Hematopoietic multipotent progenitor cell (in vitro differentiated cells): ENCODE data around the gene DDX52. TPM values are rescaled to one million over a fixed set of nuclear protein-coding genes. Genes with fewer than 3 reads are reported as not detected.
"Not testable (repeated sequence)": the region's sequence is repeated elsewhere in the genome, so short reads cannot be mapped to it uniquely, and the experiment has no call there.

Experiments used
- DNase-seq, 3 donors: peaks; one replicate each; pipeline ENCODE4 v3.0.0-alpha.2; 2011 to 2015; ENCODE audit warnings: low read depth in 2 of 3, low spot score in 2 of 3
- total RNA-seq: library from RNA; depleted of rRNA; stranded (reverse); fragments of >200 nt; gene quantifications from one replicate; pipeline ENCODE4 v1.2.3, GENCODE V29; 2012

Gene DDX52
- total RNA-seq, 1 donor = 11.0 TPM

GRCh38 chr17:37659925-37660324 lies 16.7 kb upstream of the DDX52 start:
- no peak for DNase-seq

GRCh38 chr17:37657202-37657601 lies 14.0 kb upstream of the DDX52 start:
- DNase-seq = no peak

- no peak for DNase-seq
These were observed 8.6 kb upstream of the DDX52 start for GRCh38 chr17:37651849-37652248.

- peak in 2 of 3 donors; percentile 14 to 26 for DNase-seq
These were observed 7.3 kb upstream of the DDX52 start for GRCh38 chr17:37650419-37651003.

GRCh38 chr17:37648555-37648954 lies 5.3 kb upstream of the DDX52 start:
- no peak for DNase-seq

GRCh38 chr17:37647856-37648255 lies 4.6 kb upstream of the DDX52 start:
- no peak for DNase-seq

- no peak for DNase-seq
These were observed 623 bp upstream of the DDX52 start for GRCh38 chr17:37643869-37644268.

- peak in 2 of 3 donors; percentile 3 to 21 for DNase-seq
These were observed 565 bp downstream of the DDX52 start for GRCh38 chr17:37642681-37643080.

GRCh38 chr17:37640015-37640414 lies 3.2 kb downstream of the DDX52 start:
- DNase-seq = no peak

GRCh38 chr17:37637956-37638355 lies 5.3 kb downstream of the DDX52 start:
- no peak for DNase-seq

- not testable (repeated sequence) for DNase-seq
These were observed 26.8 kb downstream of the DDX52 start for GRCh38 chr17:37616430-37616829.

- DNase-seq = no peak
These were observed 28.4 kb downstream of the DDX52 start for GRCh38 chr17:37614823-37615222.

GRCh38 chr17:37614391-37614790 lies 28.9 kb downstream of the DDX52 start:
- DNase-seq = no peak

GRCh38 chr17:37610971-37611370 lies 32.3 kb downstream of the DDX52 start:
- DNase-seq = no peak

- not testable (repeated sequence) for DNase-seq
These were observed 33.2 kb downstream of the DDX52 start for GRCh38 chr17:37610041-37610420.

GRCh38 chr17:37609170-37610040 lies 33.8 kb downstream of the DDX52 start, which contains the start of gene SYNRG:
TSS of gene SYNRG (minus strand) at chr17:37609418. CDS start at chr17:37609355, 63 bp downstream.
- peak; percentile 93 to 98 (median 98) for DNase-seq

GRCh38 chr17:37608351-37609169 lies 34.7 kb downstream of the DDX52 start:
- peak in 2 of 3 donors; percentile 51 to 55 for DNase-seq

GRCh38 chr17:37607637-37608331 lies 35.5 kb downstream of the DDX52 start:
- peak in 2 of 3 donors; percentile 22 to 54 for DNase-seq

- DNase-seq = peak in 2 of 3 donors; percentile 11 to 28
These were observed 37.3 kb downstream of the DDX52 start for GRCh38 chr17:37605813-37606505.

GRCh38 chr17:37605081-37605480 lies 38.2 kb downstream of the DDX52 start:
- DNase-seq = no peak
